ENCODE data around the gene ATP6V1F.

The ATP6V1F gene

GRCh38 chr7:128844777-128845311 is 17.8 kb upstream of the ATP6V1F start:
- TF ChIP-seq POLR2A (IDR thresholded peaks at IDR 0.05; ENCODE audit: low read depth, low read length) (no peak), POLR2AphosphoS5 (IDR thresholded peaks at IDR 0.05; ENCODE audit: low read depth, low read length) (no peak), TAF1 (IDR thresholded peaks at IDR 0.05; ENCODE audit: borderline replicate concordance, low read depth, low read length) (no peak)
- DNase-seq (ENCODE audit: insufficient read length) = no peak
- FAIRE-seq = no peak

- no peak for FAIRE-seq
- DNase-seq (ENCODE audit: insufficient read length) = no peak
- TF ChIP-seq POLR2A (IDR thresholded peaks at IDR 0.05; ENCODE audit: low read depth, low read length) (no peak), POLR2AphosphoS5 (IDR thresholded peaks at IDR 0.05; ENCODE audit: low read depth, low read length) (no peak), TAF1 (IDR thresholded peaks at IDR 0.05; ENCODE audit: borderline replicate concordance, low read depth, low read length) (no peak)
These were observed 17.2 kb upstream of the ATP6V1F start for GRCh38 chr7:128845475-128845874.

GRCh38 chr7:128845987-128846386 is 16.7 kb upstream of the ATP6V1F start:
- no peak for TF ChIP-seq TAF1 (IDR thresholded peaks at IDR 0.05; ENCODE audit: borderline replicate concordance, low read depth, low read length)
- no peak for TF ChIP-seq POLR2A (IDR thresholded peaks at IDR 0.05; ENCODE audit: low read depth, low read length)
- TF ChIP-seq POLR2AphosphoS5 (IDR thresholded peaks at IDR 0.05; ENCODE audit: low read depth, low read length) = no peak
- no peak for FAIRE-seq

GRCh38 chr7:128846781-128847444 is 15.7 kb upstream of the ATP6V1F start:
- FAIRE-seq = no peak
- DNase-seq (ENCODE audit: insufficient read length) = no peak
- TF ChIP-seq POLR2AphosphoS5 (IDR thresholded peaks at IDR 0.05; ENCODE audit: low read depth, low read length) (no peak), TAF1 (IDR thresholded peaks at IDR 0.05; ENCODE audit: borderline replicate concordance, low read depth, low read length) (no peak), POLR2A (IDR thresholded peaks at IDR 0.05; ENCODE audit: low read depth, low read length) (no peak)

More at GRCh38 chr7:128845987-128846386, 16.7 kb upstream of the ATP6V1F start:
- DNase-seq (ENCODE audit: insufficient read length) = no peak

GRCh38 chr7:128847721-128848211 is 14.9 kb upstream of the ATP6V1F start:
- FAIRE-seq (no peak), DNase-seq (ENCODE audit: insufficient read length) (no peak)
- TF ChIP-seq POLR2AphosphoS5 (IDR thresholded peaks at IDR 0.05; ENCODE audit: low read depth, low read length) (no peak), POLR2A (IDR thresholded peaks at IDR 0.05; ENCODE audit: low read depth, low read length) (no peak), TAF1 (IDR thresholded peaks at IDR 0.05; ENCODE audit: borderline replicate concordance, low read depth, low read length) (no peak)

- FAIRE-seq (no peak), DNase-seq (ENCODE audit: insufficient read length) (no peak)
- no peak for TF ChIP-seq TAF1 (IDR thresholded peaks at IDR 0.05; ENCODE audit: borderline replicate concordance, low read depth, low read length)
- no peak for TF ChIP-seq POLR2A (IDR thresholded peaks at IDR 0.05; ENCODE audit: low read depth, low read length)
- TF ChIP-seq POLR2AphosphoS5 (IDR thresholded peaks at IDR 0.05; ENCODE audit: low read depth, low read length) = no peak
These were observed 14.1 kb upstream of the ATP6V1F start for GRCh38 chr7:128848289-128849155.

- TF ChIP-seq POLR2A (IDR thresholded peaks at IDR 0.05; ENCODE audit: low read depth, low read length) (no peak), POLR2AphosphoS5 (IDR thresholded peaks at IDR 0.05; ENCODE audit: low read depth, low read length) (no peak), TAF1 (IDR thresholded peaks at IDR 0.05; ENCODE audit: borderline replicate concordance, low read depth, low read length) (no peak)
- no peak for DNase-seq (ENCODE audit: insufficient read length)
These were observed 13.5 kb upstream of the ATP6V1F start for GRCh38 chr7:128849156-128849515.

GRCh38 chr7:128849804-128850490 is 12.7 kb upstream of the ATP6V1F start:
- FAIRE-seq (no peak), DNase-seq (ENCODE audit: insufficient read length) (no peak)
- TF ChIP-seq TAF1 (IDR thresholded peaks at IDR 0.05; ENCODE audit: borderline replicate concordance, low read depth, low read length) = no peak
- no peak for TF ChIP-seq POLR2AphosphoS5 (IDR thresholded peaks at IDR 0.05; ENCODE audit: low read depth, low read length)
- no peak for TF ChIP-seq POLR2A (IDR thresholded peaks at IDR 0.05; ENCODE audit: low read depth, low read length)

More at GRCh38 chr7:128849156-128849515, 13.5 kb upstream of the ATP6V1F start:
- no peak for FAIRE-seq

- TF ChIP-seq POLR2A (IDR thresholded peaks at IDR 0.05; ENCODE audit: low read depth, low read length) (no peak), POLR2AphosphoS5 (IDR thresholded peaks at IDR 0.05; ENCODE audit: low read depth, low read length) (no peak), TAF1 (IDR thresholded peaks at IDR 0.05; ENCODE audit: borderline replicate concordance, low read depth, low read length) (no peak)
- DNase-seq (ENCODE audit: insufficient read length) = no peak
- FAIRE-seq = no peak
These were observed 10.0 kb upstream of the ATP6V1F start for GRCh38 chr7:128852537-128853254.

- FAIRE-seq (no peak), DNase-seq (ENCODE audit: insufficient read length) (no peak)
- no peak for TF ChIP-seq POLR2AphosphoS5 (IDR thresholded peaks at IDR 0.05; ENCODE audit: low read depth, low read length)
- no peak for TF ChIP-seq POLR2A (IDR thresholded peaks at IDR 0.05; ENCODE audit: low read depth, low read length)
- TF ChIP-seq TAF1 (IDR thresholded peaks at IDR 0.05; ENCODE audit: borderline replicate concordance, low read depth, low read length) = no peak
These were observed 8.9 kb upstream of the ATP6V1F start for GRCh38 chr7:128853799-128854198.

All from GM12892 (cell line).